ENCODE measurements around the gene PRKCB. TPM values are rescaled to one million over a fixed set of nuclear protein-coding genes. Genes with fewer than 3 reads are reported as not detected.

PRKCB gene
- total and polyA plus RNA-seq, 2 of the 8 experiments (the other 6 are each of a cell fraction or from before 2014, with no cell fraction given) = 7.1 to 12.1 TPM

DNA sequence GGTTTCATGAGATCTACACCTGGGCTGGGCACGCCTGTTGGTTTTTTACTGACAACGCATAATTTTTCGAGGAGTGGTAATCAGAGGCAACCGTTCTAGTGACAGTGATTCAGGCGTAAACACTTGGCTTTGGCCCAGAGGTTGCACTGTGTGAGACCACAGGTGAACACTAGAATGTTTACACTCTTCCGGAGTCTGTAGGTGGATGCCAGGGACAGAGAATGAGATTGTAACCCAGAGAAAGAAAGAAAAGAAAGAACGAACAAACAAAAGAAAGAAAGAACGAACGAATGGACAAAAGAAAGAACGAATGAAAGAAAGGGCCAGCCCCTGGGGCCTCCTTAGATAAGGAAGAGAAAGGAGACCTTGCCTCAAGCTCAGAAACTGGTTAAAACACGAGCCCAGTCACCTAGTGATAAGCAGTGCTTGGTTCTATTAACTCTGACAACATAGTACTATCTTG is 113.2 kb downstream of the PRKCB start (continued):
- no peak for TF ChIP-seq EGR1 (IDR thresholded peaks at IDR 0.05; ENCODE audit: borderline replicate concordance, low read depth, low read length)
